ENCODE data around the gene NAT14. TPM values are rescaled to one million over a fixed set of nuclear protein-coding genes. Genes with fewer than 3 reads are reported as not detected.
"Not testable (repeated sequence)": the region's sequence is repeated elsewhere in the genome, so short reads cannot be mapped to it uniquely, and the experiment has no call there.

Gene NAT14
- total RNA-seq, 2 donors from 2014 or later, result 4.9 to 7.7 TPM

DNA sequence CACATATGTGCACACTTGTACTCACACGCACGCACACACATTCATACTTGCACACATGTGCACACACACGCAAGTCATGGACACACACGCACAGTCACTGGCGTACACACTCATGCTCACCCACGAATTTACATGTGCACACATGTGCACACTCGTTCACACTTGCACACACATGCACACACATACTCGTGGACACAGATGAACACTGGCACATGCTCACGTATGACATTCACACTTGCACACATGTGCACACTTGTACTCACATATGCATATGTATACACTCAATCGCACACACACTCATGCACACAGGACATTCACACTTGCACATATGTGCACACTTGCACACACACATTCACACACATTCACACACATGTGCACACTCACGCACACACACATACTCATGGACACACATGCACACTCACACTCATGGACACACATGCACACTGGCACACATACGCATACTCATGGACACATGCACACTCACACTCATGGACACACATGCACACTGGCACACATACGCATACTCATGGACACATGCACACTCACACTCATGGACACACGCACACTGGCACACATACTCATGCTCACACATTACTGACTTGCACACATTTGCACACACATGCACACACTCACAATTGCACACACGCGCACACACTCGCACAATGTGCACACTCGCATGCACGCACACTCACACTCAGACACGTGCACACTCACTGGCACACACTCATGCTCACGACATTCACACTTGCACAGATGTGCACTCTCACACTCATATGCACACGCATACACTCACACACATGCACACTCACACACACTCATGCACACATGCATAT is 42.4 kb downstream of the NAT14 start:
- H3K9ac ChIP-seq (ENCODE audit: low read depth in 2 of 2, low read length in 2 of 2), result no peak overlapping the region
- H3K27me3 ChIP-seq, result no peaks in the 10 kb centered on the region
- TF ChIP-seq, protein P1, sequence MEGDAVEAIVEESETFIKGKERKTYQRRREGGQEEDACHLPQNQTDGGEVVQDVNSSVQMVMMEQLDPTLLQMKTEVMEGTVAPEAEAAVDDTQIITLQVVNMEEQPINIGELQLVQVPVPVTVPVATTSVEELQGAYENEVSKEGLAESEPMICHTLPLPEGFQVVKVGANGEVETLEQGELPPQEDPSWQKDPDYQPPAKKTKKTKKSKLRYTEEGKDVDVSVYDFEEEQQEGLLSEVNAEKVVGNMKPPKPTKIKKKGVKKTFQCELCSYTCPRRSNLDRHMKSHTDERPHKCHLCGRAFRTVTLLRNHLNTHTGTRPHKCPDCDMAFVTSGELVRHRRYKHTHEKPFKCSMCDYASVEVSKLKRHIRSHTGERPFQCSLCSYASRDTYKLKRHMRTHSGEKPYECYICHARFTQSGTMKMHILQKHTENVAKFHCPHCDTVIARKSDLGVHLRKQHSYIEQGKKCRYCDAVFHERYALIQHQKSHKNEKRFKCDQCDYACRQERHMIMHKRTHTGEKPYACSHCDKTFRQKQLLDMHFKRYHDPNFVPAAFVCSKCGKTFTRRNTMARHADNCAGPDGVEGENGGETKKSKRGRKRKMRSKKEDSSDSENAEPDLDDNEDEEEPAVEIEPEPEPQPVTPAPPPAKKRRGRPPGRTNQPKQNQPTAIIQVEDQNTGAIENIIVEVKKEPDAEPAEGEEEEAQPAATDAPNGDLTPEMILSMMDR (IDR thresholded peaks at IDR 0.05), result no peak
- H3K4me3 ChIP-seq, result no peak overlapping the region
- DNase-seq, result no peak
- no peaks in the 10 kb centered on the region for H3K36me3 ChIP-seq
- peaks cover 4% of the 10 kb centered on the region for H3K4me1 ChIP-seq
- no peak overlapping the region for H3K27ac ChIP-seq
- intact Hi-C loops (cut with DNase I), result no loop called here
- no peaks in the 10 kb centered on the region for H3K9me3 ChIP-seq

DNA sequence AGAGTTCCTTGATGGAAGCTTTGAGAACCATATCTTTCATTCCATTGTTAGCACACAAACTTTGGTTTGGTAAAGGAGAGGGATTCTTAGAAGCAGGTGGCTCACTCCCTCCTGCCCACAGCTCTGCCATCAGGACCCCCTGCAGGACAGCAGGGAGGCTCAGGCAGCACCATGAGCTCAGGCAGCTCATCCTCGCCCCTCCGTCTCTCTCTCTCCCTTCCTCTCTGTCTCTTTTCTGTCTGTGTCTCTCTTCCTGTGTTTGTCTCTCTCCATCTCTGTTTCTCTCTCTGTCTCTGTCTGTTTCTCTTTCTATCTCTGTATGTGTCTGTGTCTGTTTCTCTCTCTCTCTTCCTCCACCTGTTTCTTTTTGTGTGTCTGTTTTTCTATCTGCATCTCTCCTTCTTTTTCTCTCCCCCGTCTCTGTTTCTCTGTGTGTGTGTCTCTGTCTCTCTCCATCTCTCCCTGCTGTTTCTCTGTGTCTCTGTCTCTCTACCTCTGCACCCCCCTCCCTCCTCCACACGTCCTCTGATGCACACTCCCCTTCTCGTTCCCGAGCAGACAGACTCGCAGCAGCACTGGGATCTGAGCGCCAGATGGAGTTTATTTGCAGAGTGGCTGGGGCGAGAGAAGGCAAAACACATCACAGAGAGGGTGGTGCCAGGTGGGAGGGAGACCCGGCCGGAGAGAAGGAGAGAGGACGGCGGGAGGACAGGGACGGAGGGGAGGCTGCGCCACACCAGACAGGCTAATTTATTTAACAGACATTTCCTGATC is 43.2 kb downstream of the NAT14 start:
- no peaks in the 10 kb centered on the region for H3K36me3 ChIP-seq
- H3K27ac ChIP-seq, result no peak overlapping the region
- H3K9ac ChIP-seq (ENCODE audit: low read depth in 2 of 2, low read length in 2 of 2), result no peak overlapping the region
- no peak overlapping the region for H3K4me3 ChIP-seq
- no peak for DNase-seq
- H3K4me1 ChIP-seq, result peaks cover 4% of the 10 kb centered on the region
- no peaks in the 10 kb centered on the region for H3K27me3 ChIP-seq
- TF ChIP-seq, protein P1 (IDR thresholded peaks at IDR 0.05), result no peak
- intact Hi-C loops (cut with DNase I), result no loop called here
- no peaks in the 10 kb centered on the region for H3K9me3 ChIP-seq

DNA sequence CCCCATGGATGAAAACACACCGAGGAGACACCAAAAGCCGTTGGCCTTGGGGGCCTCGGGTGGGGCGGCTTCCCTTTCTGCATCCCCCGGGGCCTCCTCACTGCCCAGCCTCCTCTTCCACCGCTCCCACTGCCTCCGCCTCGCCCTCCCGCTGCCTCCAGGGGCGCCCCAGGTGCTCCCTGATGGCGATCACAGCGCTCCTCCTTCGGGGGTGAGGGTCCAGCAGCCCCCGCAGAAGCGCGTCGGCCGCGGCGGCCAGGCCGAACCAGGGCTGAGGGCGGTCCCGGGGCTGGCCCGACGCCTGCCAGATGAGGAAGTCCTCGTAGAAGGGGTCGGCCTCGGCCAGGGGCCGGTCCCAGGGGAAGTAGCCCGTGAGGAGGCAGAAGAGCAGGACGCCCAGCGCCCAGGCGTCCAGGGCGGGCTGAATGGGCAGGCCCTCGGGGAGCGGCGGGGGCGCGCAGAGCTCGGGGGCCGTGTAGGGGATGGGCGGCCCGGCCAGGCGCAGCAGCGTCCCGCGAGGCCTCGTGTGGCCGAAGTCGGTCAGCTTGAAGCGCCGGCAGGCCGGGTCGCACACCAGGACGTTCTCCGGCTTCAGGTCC is 44.7 kb downstream of the NAT14 start:
- Histone ChIP-seq H3K4me3 (no peak overlapping the region), H3K4me1 (peaks cover 4% of the 10 kb centered on the region), H3K9ac (ENCODE audit: low read depth in 2 of 2, low read length in 2 of 2) (no peak overlapping the region), H3K27ac (no peak overlapping the region), H3K9me3 (no peaks in the 10 kb centered on the region), H3K36me3 (no peaks in the 10 kb centered on the region), H3K27me3 (no peaks in the 10 kb centered on the region)
- DNase-seq, result no peak
- TF ChIP-seq, protein P1 (IDR thresholded peaks at IDR 0.05), result no peak
- intact Hi-C loops (cut with DNase I), result no loop called here

DNA sequence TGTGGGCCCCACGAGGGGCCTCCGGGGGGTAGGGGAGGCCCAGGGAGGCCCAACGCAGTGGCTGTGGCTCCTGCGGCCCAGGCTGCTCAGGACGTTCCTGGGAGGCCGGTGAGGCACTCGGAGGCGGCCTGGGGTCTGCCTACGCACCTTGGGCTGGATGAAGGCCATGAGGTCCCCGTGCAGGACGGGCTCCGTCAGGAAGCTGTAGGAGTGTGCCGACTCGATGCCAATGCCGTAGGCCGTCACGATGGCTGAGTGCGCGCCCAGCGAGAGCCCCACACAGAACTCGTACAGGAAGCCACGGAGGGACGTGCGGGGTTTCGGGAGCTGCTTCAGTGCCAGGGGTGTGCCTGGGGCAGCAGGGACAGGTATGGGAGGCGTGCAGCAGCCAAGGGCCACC is 46.0 kb downstream of the NAT14 start:
- TF ChIP-seq, protein P1 (IDR thresholded peaks at IDR 0.05), result no peak
- no peak overlapping the region for H3K4me3 ChIP-seq
- H3K27me3 ChIP-seq, result no peaks in the 10 kb centered on the region
- H3K4me1 ChIP-seq, result peaks cover 4% of the 10 kb centered on the region
- H3K27ac ChIP-seq, result no peak overlapping the region
- DNase-seq, result no peak
- H3K36me3 ChIP-seq, result no peaks in the 10 kb centered on the region
- no peaks in the 10 kb centered on the region for H3K9me3 ChIP-seq
- H3K9ac ChIP-seq (ENCODE audit: low read depth in 2 of 2, low read length in 2 of 2), result no peak overlapping the region
- intact Hi-C loops (cut with DNase I), result no loop called here

DNA sequence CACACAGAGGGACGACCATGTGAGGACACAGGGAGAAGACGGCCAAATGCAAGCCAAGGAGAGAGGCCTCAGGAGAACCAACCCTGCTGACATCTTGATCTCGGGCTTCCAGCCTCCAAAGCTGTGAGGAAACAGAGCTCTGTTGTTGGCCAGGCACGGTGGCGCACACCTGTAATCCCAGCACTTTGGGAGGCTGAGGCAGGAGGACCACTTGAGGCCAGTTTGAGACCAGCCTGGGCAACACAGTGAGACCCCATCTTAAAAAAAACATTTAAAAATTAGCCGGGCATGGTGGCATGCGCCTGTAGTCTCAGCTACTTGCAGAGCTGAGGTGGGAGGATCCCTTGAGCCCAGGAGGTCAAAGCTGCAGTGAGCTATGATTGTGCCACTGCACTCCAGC is 49.3 kb downstream of the NAT14 start:
- H3K4me3 ChIP-seq; H3K27ac ChIP-seq; H3K27me3 ChIP-seq; H3K9me3 ChIP-seq; DNase-seq; H3K36me3 ChIP-seq; H3K4me1 ChIP-seq; intact Hi-C loops (cut with DNase I); H3K9ac ChIP-seq (ENCODE audit: low read depth in 2 of 2, low read length in 2 of 2): not testable (repeated sequence)

Measured in colonic mucosa (tissue), 4 donors.